ENCODE results near the gene ITPR2. TPM values are rescaled to one million over a fixed set of nuclear protein-coding genes. Genes with fewer than 3 reads are reported as not detected.

ITPR2 gene
- total and polyA plus RNA-seq, 2 of the 8 experiments (the other 6 are each of a cell fraction or from before 2014, with no cell fraction given), result 4.1 to 48.3 TPM

GRCh38 chr12:26340649-26341048 lies 492.3 kb downstream of the ITPR2 start (continued):
- TF ChIP-seq GTF2F1 (IDR thresholded peaks at IDR 0.05; ENCODE audit: borderline replicate concordance, low read depth, low read length) (no peak), CHD1 (IDR thresholded peaks at IDR 0.05; ENCODE audit: low read depth, low read length) (no peak), TEAD4 (IDR thresholded peaks at IDR 0.05; ENCODE audit: low read depth, low read length) (no peak), ZNF274 (IDR thresholded peaks at IDR 0.05; ENCODE audit: borderline replicate concordance, extremely low read depth, low read length) (no peak)
